ENCODE results near the gene ARHGEF39.
A peak's percentile ranks its signal among the peaks of the same experiment; 100 is the strongest.
"Not testable (repeated sequence)": the region's sequence is repeated elsewhere in the genome, so short reads cannot be mapped to it uniquely, and the experiment has no call there.

Gene ARHGEF39

DNA sequence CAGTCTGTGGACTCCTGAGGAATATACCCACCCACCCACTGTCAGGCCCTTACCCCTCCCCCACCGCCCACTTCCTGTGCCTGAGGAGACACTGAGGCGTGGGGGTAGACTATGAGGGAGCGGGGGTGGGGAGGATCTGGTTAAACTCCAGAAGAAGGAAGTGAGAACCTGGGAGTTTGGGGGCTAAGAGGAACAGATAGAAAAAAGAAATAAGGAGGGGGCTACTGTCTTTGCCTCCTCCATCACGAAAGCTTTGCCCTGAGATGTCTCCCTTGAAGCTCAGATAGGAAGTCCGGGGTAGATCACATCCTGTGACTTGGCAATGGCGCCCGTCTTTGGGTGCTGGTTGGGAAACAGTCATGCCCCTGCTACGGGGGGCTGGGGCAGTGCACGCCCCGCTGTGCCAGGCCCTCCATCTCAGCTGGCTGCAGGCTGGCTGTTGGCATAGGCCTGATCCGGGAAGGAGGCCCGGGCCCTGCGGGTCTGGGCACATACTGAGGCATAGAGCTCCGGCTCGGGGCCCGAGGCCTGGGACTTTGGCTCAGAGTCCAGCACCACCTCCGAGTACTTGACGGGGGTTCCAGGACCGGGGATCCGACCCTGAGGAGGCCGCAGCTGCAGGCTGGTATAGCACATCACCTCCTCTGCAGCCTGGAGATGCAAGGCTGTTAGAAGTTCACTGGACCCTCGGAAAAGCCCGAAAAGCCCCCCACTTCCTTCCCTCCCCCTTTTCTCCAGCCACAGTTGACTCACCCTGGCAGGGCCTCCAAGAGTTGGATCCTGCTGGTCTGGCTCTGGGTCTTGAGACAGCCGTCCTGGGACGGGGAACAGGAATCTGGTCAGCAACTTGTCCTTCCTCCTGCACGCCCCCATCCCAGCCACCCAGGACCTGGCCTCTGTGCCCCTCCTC, 15.3 kb downstream of the ARHGEF39 start:
- peak; percentile 41 for DNase-seq

DNA sequence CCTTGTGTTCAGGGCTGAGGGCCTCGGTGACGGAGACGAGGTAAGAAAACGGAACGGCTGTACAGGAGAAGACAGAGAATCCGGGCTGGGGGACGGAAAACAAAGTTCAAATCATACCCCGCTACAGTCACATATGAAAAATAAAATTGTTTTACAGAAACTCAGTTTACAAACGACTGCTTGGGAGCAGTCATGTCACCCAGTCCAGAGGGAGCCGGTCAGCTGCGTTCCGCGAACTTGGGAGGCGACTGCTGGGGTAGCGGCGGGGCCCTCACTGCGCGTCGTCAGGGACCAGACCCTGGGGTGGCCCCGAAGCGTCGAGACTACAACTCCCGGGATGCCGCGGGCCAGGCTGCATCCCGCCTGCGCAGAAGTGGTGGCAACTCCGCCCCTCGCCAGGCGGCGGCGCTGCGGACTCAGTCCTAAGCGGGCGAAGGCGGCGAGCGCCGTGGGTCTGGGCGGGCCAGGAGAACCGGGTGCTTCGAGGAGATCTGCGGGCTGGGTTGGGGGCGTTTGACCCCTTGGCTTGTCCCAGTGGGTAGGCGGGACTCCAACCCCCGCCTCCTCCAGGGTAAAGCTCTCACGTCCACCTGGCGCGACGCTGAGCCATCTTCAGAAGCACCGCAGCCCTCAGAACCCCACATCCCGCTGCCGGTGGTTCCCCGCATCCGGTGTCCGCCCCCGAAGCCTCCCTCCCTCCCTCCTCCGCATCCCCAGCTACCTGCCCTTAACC, 18.3 kb downstream of the ARHGEF39 start:
- peak; percentile 87 to 89 for DNase-seq

GRCh38 chr9:35646153-35646532, 18.9 kb downstream of the ARHGEF39 start:
- no peak for DNase-seq

GRCh38 chr9:35645736-35646135, 19.3 kb downstream of the ARHGEF39 start:
- DNase-seq: not testable (repeated sequence)

GRCh38 chr9:35643046-35643445, 21.9 kb downstream of the ARHGEF39 start:
- no peak for DNase-seq

DNA sequence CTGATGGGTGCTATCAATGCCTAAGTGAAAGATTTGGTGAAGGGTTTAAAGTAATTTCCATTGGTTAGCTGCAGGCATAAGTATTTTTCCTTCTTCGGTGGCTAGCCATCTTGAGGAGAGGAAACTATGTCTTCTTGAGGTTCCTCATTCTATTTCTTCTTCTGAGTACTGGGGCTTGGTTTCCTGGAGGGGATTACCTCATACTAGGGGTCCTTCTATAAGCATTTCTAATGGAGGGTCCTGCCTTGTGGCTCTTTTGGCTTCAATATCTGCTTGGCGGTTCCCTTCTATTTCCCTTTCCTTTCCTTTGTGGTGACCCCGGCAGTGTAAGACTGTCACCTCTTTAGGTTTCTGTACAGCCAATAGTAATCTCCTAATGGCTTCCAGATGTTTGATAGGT, 23.5 kb downstream of the ARHGEF39 start:
- DNase-seq: not testable (repeated sequence)

DNA sequence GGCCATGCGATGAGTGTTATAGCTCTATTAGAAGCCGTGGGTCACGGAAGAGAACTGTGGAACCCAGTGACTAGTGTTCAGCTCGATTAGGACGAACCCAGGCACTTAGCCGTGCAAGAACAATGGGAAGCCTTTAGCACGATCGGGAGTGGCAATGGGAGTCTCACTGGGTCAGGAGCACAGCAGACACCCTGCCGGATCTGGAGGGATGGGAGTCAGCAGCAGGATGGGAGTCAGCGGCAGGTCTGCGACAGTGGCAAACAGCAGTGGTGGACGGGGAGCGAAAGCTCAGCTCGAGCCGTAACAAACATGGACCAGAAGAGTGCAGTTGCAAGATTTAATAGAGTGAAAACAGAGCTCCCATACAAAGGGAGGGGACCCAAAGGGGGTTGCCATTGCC, 24.6 kb downstream of the ARHGEF39 start:
- DNase-seq: not testable (repeated sequence)

DNA sequence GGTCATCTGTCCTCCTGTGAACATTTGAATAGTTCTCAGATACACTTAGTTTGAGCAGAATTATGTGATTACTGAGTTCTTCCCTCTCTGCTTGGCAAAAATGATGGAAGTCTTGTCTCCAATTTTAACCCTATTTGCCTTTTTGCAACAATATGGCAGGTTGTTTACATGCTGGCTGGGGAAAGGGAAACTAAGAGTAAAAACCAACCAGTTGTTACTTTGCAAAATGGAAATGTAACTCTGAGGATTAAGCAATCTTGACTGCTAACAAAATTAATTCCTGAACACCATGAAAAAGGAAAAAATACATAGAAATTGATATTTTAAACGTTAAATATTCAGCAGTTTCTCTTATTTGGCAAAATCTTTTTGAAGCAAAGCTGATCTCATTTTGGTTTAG, 25.4 kb downstream of the ARHGEF39 start:
- DNase-seq: no peak

- DNase-seq: not testable (repeated sequence)
Observed at GRCh38 chr9:35639225-35639624, 25.8 kb downstream of the ARHGEF39 start.

GRCh38 chr9:35638751-35639150, 26.2 kb downstream of the ARHGEF39 start:
- DNase-seq: not testable (repeated sequence)

GRCh38 chr9:35637427-35637955, 27.5 kb downstream of the ARHGEF39 start:
- not testable (repeated sequence) for DNase-seq

GRCh38 chr9:35636877-35637246, 28.1 kb downstream of the ARHGEF39 start:
- DNase-seq: not testable (repeated sequence)

GRCh38 chr9:35636135-35636876, 28.7 kb downstream of the ARHGEF39 start:
- no peak for DNase-seq

GRCh38 chr9:35635730-35636129, 29.3 kb downstream of the ARHGEF39 start:
- no peak for DNase-seq

GRCh38 chr9:35629597-35629996, 35.4 kb downstream of the ARHGEF39 start:
- no peak for DNase-seq

GRCh38 chr9:35628389-35628991, 36.5 kb downstream of the ARHGEF39 start:
- no peak for DNase-seq

GRCh38 chr9:35627575-35627974, 37.4 kb downstream of the ARHGEF39 start:
- no peak for DNase-seq

GRCh38 chr9:35619800-35620158, 45.2 kb downstream of the ARHGEF39 start:
- DNase-seq: peak in 1 of 2 experiments; percentile 13

- DNase-seq: peak in 1 of 2 experiments; percentile 17
Observed at GRCh38 chr9:35618854-35619799, 45.9 kb downstream of the ARHGEF39 start.

DNA sequence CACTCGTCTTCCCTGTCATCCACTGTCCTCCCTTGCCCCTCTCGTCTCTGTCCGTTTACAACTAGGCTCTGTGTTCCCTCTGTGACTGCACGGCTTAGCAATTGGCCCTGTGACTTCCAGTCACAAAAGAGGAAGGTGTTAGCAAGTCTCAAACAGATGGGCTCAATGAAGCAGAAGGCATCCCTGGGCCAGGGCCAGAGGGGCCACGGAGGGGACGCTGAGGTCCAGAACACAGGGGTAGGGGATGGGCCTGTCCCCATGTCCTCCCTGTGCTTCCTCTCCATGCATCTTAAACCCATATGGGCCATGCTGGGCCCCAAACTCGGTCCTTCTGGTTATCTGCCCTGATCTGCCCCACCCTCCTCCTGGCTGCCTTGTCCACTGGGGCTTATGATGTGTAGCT, 46.7 kb downstream of the ARHGEF39 start, which contains the start of gene CD72:
Gene CD72 (minus strand): TSS at position 89 of the 403 bp plus-strand sequence. CDS start 110 bp downstream, outside the sequence.
- no peak for DNase-seq

DNA sequence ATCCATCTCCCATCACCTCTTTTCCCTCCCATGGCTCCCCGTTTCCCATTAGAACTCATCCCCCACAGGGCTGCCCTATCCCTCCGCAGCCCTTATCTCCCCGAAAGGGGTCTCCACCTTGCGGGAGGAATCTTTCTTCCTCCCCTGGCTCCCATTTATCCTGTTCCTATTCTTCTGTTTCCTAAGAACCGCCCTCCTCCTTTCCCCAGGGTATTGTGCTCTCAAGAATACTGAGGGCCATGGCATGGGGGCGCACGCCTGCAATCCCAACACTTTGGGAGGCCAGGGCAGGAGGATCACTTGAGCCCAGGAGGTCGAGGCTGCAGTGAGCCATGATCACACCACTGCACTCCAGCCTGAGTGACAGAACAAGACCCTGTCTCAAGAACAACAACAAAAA, 47.4 kb downstream of the ARHGEF39 start:
- no peak for DNase-seq

Data from activated CD4-positive, alpha-beta T cell treated with anti-CD3 and anti-CD28 coated beads, Interleukin-2, amount 50 U/mL, for 4 hours (primary cell).